GM19025 (cell line): Measurements from ENCODE around the gene ENOX1.
A peak's percentile ranks its signal among the peaks of the same experiment; 100 is the strongest.

Experiments used
- ATAC-seq: cut with Tn5 transposase; IDR thresholded peaks from one replicate; pipeline ENCODE4 v1.9.1; 2021; ENCODE audit warnings: mild to moderate bottlenecking, low read depth, moderate library complexity; ENCODE audit not compliant: unreplicated experiment

Gene ENOX1

DNA sequence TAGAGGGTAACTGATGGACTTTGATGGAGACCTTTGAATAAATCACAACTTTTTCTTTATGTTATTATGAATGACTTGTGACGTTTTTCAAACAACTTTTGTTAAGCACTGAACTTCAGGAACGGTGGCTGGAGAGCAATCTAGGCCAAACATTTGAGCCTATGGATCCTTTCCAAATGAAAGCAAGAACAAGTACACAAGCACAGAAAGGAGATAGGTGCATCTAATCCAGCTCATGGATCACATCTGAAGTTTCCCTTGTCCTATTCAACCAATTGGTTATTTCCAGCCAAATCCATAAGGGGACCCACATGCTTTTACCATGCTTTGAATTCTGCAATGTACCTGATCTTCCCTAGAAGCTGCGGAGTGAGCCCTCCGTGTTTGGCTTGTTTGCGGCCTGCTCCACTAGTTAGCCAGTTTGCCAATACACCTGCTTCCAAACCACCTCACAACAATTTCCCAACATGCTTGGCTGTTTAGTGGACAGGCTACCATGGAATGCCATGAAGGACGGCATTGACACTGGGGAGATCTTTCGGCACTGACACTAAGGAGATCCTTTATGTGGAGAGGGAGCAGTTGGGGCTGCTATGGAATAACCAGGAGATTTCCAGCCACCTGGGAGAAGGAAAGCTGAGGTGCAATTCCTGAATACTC lies 447.5 kb downstream of the ENOX1 start:
- ATAC-seq = no peak

DNA sequence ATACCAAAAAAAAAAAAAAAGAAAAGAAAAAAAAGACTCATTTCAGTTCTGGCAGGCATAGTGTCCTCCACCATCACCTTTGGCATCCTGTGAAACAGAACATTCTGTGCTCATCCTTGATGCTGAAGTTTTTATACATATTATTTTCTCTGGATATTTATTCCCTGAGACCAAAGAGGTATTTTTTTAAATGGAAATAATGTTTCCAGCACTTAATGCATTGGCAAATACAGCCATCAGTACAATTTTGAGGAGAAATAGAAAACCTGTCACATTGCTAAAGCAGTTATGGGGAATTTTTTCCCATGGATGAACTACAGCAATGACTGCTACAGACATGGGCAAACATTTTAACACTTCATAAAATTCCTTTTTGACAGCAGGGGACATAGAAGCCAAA lies 451.0 kb downstream of the ENOX1 start:
- no peak for ATAC-seq

DNA sequence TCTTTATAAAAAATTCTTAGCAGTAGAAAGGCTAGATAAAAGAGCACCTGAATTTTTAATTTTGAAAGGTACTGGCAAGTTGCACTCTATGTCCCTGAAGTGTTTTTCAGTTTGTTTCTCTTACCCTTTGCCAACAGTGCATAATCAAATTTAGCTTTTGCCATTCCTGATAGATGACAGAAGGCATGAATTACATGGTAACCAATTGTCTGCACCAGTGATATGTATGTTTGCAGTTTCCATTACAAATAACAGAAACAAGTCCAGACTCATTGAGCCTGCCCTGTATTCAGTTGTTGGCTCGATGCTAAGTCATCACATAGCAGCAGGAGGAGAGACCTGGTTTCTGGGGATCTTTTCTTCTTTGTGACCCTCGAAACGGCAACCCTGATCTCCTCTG lies 453.6 kb downstream of the ENOX1 start:
- ATAC-seq = no peak

- no peak for ATAC-seq
Observed at GRCh38 chr13:43331672-43332071, 455.1 kb downstream of the ENOX1 start.

DNA sequence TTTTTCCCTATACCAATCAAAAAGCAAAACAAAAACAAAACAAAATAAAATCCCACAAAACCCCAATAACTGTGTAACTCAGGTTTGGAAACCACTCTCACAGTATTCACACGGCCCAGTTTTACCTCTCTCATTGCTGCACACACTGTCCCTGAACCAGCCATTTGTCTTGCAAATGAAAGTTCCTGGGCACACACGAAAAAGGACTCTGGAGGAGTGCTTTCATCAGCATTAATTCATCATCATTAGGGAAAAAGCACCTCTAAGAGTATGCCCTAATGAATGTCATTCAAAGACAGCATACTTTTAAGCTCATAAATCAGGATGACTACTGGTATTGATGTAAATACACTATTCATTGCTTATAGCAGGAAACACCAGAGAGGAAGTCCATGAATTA lies 457.1 kb downstream of the ENOX1 start:
- ATAC-seq = no peak

- no peak for ATAC-seq
Observed at GRCh38 chr13:43328907-43329306, 457.9 kb downstream of the ENOX1 start.

DNA sequence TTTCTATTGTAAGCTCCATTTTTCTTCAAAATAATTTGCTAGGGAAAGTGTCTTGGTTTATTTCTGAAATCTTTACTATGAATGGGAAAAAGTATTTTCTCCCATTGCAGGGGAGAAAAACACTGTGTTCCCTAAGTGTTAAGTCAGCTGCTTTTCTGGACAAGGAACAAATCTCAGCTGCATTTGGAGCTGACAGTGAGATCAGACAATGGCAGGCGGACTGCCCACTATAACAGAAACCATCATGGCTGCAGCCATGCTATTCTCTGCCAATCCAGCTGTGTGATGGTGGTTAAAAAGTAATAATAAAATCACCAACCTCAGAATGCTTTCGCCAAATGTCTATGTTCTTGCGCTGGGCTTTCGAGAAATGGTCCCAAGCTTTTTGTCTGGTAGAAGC lies 460.7 kb downstream of the ENOX1 start:
- no peak for ATAC-seq

DNA sequence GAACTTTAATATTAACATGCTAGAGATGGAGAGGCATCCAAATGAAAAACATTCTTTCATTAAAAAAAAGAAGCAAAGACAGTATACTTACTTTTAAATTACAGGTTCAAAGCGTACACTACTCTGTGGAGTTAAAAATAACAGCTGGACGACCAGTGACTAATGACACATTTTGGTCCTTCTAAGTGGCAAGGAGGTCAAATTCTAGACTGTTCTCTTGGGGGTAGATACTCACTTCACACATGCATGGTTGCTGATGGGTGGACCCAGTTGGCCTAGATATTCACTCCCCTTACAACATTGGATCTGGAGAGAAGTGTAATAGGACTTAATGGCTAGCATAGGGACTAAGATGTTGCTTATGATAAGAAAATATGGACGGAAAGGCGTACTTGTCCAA lies 461.1 kb downstream of the ENOX1 start:
- ATAC-seq = no peak

GRCh38 chr13:43324129-43324528 lies 462.6 kb downstream of the ENOX1 start:
- ATAC-seq = no peak

GRCh38 chr13:43319617-43320444 lies 466.9 kb downstream of the ENOX1 start:
- ATAC-seq = no peak

- ATAC-seq = no peak
Observed at GRCh38 chr13:43316946-43317353, 469.8 kb downstream of the ENOX1 start.

DNA sequence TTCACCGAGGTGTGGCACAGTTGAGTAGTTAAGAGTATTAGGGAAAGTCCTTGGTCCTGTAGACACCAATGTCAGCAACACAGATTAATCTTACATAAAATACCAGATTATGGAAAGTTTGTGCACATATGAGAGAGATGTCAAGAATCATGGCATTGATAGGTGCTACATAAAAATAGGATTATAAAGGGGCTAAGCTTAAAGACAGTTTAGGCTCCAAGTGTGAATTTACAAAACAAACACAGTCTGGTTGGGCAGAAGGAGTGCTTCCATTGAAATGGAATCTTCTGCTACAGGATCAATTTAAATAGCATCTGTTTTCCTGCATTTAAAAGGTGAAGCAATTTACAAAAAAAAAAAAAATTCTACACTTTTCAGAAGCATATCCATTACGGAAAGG lies 470.5 kb downstream of the ENOX1 start:
- ATAC-seq = no peak

GRCh38 chr13:43315522-43315921 lies 471.2 kb downstream of the ENOX1 start:
- no peak for ATAC-seq

DNA sequence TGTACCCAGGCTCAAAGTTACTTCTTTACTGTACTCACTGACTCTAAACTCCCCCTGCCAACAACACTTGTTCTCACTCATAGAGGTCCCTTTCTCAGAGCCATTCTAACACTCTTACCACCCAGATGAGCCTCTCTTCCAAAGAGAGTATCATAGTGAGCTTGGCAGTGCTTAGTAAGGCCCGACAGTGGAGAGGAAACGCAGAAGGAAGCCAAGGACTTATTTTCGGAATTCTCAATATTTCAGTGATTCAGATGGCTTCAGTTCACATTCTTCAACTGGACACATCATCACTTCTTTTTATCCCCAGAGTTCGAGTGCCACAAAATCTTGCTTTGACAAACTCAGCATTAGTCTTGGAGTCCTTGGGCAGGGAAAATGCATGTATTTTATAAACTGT lies 477.5 kb downstream of the ENOX1 start:
- ATAC-seq = no peak

DNA sequence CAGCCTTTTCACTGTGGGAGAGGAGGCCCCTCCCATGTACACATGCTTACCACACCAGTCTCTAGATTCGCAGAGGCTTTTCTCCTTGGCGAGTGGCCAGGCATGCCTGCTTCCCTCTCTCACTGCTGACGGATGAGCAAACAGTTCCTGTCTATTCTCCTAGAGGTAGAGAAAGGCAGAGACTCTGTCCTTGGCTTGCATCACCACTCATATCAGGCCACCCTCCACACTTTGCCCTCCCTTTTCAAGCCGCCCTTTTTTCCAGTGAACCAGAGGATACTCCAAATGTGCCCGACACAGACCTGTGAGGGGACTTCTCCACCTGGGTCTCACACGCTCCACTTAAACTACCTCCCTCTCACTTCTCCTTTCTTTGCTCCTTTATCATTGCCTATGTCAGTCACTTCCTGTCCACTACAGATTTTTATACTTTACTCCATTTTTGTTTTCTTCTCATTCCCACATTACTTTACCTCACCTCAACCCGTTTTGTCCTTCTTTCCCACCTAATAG lies 478.8 kb downstream of the ENOX1 start:
- peak; percentile 49 for ATAC-seq

- ATAC-seq = no peak
Observed at GRCh38 chr13:43307221-43307920, 479.4 kb downstream of the ENOX1 start.

GRCh38 chr13:43306372-43306771 lies 480.4 kb downstream of the ENOX1 start:
- ATAC-seq = no peak

- no peak for ATAC-seq
Observed at GRCh38 chr13:43305416-43305815, 481.4 kb downstream of the ENOX1 start.

DNA sequence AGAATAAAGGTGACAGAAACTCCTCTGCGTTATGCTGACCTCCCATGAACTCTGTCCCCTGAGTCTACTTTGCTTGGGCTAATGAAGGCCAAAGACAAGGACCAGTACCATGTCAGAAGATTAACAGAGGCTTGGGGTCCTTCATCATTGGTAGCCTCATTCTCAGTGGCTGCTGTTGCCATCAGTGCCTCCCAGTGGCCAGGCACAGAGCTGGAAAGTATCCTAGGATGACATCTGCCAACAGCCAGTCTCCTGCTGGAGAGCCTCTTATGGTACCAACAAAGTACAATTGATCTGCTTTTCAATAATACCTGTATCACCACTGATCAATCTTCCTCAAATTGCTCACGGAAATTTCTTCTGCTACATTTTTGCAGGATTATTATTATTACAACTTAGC lies 481.8 kb downstream of the ENOX1 start:
- ATAC-seq = no peak

DNA sequence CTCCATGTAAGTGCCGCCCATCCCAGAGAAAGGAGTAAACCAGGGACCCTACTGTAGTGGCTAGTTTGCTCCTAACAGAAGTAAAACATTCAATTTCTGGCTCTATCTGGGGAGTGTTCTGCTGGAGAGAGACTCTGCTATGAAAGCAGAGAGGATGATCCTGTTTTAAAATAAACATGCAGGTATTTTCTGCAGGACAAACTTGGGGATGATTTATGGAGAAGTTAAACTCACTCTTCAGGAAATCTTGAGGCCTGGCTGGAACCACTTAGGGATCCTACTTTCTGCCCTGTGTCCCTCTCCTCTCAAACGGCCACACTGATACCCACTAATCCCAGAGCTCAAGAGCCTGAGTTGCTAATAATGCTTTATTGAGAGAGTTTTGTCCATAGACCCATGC lies 482.3 kb downstream of the ENOX1 start:
- ATAC-seq = no peak

DNA sequence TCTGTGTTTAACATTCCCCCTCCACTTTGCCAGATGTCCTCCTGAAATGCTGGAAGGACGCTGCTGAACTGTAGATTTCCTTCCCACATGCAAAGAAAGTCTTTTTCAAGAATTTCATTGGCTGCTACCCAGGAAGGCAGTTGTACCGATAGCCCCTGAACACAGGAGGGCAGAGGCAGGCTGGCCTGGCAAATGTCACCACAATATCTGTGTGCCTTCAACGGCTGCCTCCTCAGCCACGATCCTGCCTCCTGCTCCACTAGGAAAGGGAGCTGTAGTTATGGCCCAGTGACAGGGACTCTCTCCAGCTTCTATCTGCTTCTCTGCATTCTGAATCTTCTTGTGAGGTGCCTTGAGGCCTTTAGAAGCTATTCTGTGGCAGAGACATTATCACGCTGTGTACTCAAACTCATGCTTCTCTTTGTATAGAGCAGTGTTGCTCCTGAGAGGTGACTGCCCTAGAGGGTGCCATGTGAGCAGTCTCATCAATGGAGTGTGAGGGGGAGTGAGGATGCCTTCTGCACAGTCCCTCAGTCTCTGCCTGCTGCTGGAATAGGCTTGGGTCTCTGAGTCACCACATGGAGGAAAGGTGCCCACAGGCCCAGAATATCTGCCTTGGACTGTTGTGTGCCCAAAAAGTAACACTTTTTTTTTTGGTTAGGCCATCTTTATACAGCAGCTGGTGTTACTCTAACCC lies 483.6 kb downstream of the ENOX1 start:
- ATAC-seq = peak; percentile 54
